Thyroid gland (tissue), 4 donors: ENCODE data around the gene FBXO47. TPM values are rescaled to one million over a fixed set of nuclear protein-coding genes. Genes with fewer than 3 reads are reported as not detected.

Source experiments
- DNase-seq, 2 donors: peaks; one replicate each; pipeline ENCODE4 v3.0.0-alpha.2; 2019
- H3K27ac ChIP-seq, 3 donors: fragments of 200-600 bp; sonication (generic); 1 replicate in 2 of 3; 2 replicates in 1 of 3; pipeline ENCODE4 v1.5.1; 2016 to 2019; ENCODE audit warnings: mild to moderate bottlenecking in 1 of 3, moderate library complexity in 1 of 3
- H3K27me3 ChIP-seq: fragments of 200-600 bp; sonication (generic); one replicate; pipeline ENCODE4 v1.5.1; 2019
- H3K36me3 ChIP-seq, 2 donors: fragments of 200-600 bp; sonication (generic); one replicate each; pipeline ENCODE4 v1.5.1; 2016 to 2019
- H3K4me1 ChIP-seq, 2 donors: fragments of 200-600 bp; sonication (generic); one replicate each; pipeline ENCODE4 v1.5.1; 2017 to 2019
- H3K4me3 ChIP-seq, 3 donors: fragments of 200-600 bp; sonication (generic); replicated peaks in 1 of 3; 1 replicate in 2 of 3; 2 replicates in 1 of 3; pipeline ENCODE4 v1.5.1; 2016; ENCODE audit warnings: mild to moderate bottlenecking in 1 of 3
- H3K9me3 ChIP-seq: fragments of 200-600 bp; sonication (generic); one replicate; pipeline ENCODE4 v1.5.1; 2017
- POLR2A ChIP-seq, 2 donors: fragments of 450-650 bp; IDR thresholded peaks; one replicate each; pipeline ENCODE4 v1.6.1; 2017; ENCODE audit warnings: antibody characterized with exemption in 2 of 2, mild to moderate bottlenecking in 2 of 2, moderate library complexity in 1 of 2
- WGBS, 2 donors: methylation state at CpG; one replicate each; pipeline ENCODE4 v1.1.5; 2017; 5-methylcytosine and 5-hydroxymethylcytosine counted together
- intact Hi-C: fragments of 100-400 bp; cut with DNase I; formaldehyde crosslinking; loops from one replicate; pipeline ENCODE4 v1.15.1; 2023
- total RNA-seq, 4 donors: library from RNA; depleted of rRNA; stranded (reverse); fragments of >200 nt; gene quantifications; one replicate each; pipeline ENCODE4 v1.2.3, GENCODE V29; 2016
- TF ChIP-seq, protein P1 (sequence below), 6 experiments: fragments of 200-600 bp in 3 of 6; fragments of 450-650 bp in 3 of 6; sonication (generic) in 3 of 6; IDR thresholded peaks; one replicate each; pipeline ENCODE4 v1.5.1; 2016 to 2019; ENCODE audit warnings: antibody characterized with exemption in 6 of 6, mild to moderate bottlenecking in 2 of 6, inconsistent platforms in 1 of 6, moderate library complexity in 1 of 6

FBXO47 gene, protein sequence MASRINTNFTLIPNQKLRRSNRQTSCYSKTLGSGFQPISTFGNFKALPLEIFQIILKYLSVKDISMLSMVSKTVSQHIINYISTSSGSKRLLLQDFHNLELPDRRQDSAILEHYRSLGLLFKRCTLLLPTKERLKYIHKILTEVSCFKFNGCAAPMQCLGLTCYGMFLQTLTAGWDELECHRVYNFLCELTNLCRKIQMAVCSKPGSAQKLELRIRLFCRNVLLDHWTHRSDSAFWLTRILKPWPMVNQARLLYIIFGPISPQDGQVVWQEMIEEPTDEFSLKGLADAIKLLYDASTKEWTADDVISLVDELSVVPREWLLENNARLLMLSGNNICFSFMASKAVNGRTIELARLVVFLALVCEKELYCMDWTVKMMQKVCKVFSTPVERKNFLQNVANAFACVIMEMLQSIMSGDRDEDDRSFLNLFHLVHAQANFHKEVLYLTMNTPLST
- total RNA-seq = not detected

DNA sequence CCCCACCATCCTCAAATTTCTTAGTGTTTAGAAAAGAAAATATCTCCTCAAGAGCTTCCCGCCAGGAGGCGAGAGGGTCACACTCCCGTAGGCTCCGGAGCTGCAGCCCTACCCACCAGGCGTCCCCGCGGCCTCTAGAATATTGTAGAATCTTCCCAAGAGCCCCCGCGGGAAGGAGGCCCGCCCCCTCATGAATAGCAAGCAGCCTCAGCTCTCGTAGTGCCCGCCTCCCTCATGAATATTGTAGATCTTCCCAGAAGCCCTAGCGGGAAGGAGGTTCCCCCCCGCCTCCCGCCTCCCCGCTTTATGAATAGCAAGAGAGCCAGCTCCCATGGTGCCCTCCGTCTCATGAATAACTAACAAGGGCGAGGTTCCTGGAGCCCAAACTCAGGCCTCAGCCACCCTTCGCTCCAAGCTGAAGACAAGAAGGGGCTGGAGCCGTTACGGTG is at the start of gene FBXO47:
TSS of gene FBXO47 (minus strand) at position 114 of the 449 bp plus-strand sequence. CDS start 4,378 bp downstream, outside the sequence.
- TF ChIP-seq, protein P1, sequence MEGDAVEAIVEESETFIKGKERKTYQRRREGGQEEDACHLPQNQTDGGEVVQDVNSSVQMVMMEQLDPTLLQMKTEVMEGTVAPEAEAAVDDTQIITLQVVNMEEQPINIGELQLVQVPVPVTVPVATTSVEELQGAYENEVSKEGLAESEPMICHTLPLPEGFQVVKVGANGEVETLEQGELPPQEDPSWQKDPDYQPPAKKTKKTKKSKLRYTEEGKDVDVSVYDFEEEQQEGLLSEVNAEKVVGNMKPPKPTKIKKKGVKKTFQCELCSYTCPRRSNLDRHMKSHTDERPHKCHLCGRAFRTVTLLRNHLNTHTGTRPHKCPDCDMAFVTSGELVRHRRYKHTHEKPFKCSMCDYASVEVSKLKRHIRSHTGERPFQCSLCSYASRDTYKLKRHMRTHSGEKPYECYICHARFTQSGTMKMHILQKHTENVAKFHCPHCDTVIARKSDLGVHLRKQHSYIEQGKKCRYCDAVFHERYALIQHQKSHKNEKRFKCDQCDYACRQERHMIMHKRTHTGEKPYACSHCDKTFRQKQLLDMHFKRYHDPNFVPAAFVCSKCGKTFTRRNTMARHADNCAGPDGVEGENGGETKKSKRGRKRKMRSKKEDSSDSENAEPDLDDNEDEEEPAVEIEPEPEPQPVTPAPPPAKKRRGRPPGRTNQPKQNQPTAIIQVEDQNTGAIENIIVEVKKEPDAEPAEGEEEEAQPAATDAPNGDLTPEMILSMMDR (IDR thresholded peaks at IDR 0.05) = peak in 2 of 6 experiments; percentile 5 to 17
- peak in 1 of 2 donors; percentile 69 for TF ChIP-seq POLR2A (IDR thresholded peaks at IDR 0.05)
- DNase-seq = peak; percentile 95 to 98
- no peaks in the 10 kb centered on the region for H3K9me3 ChIP-seq
- no peaks in the 10 kb centered on the region for H3K36me3 ChIP-seq
- peak within 1 kb of the TSS; percentile 27 to 86 (median 77) for H3K27ac ChIP-seq
- WGBS, 2 donors = 10 to 26% methylated on average over 16 to 18 of the region's 21 CpGs
- peaks cover 0 to 3% of the 10 kb centered on the region in 2 donors for H3K4me1 ChIP-seq
- no peaks in the 10 kb centered on the region for H3K27me3 ChIP-seq
- intact Hi-C loops = no loop called here
- peak within 1 kb of the TSS in 1 of 3 donors; percentile 10 for H3K4me3 ChIP-seq

DNA sequence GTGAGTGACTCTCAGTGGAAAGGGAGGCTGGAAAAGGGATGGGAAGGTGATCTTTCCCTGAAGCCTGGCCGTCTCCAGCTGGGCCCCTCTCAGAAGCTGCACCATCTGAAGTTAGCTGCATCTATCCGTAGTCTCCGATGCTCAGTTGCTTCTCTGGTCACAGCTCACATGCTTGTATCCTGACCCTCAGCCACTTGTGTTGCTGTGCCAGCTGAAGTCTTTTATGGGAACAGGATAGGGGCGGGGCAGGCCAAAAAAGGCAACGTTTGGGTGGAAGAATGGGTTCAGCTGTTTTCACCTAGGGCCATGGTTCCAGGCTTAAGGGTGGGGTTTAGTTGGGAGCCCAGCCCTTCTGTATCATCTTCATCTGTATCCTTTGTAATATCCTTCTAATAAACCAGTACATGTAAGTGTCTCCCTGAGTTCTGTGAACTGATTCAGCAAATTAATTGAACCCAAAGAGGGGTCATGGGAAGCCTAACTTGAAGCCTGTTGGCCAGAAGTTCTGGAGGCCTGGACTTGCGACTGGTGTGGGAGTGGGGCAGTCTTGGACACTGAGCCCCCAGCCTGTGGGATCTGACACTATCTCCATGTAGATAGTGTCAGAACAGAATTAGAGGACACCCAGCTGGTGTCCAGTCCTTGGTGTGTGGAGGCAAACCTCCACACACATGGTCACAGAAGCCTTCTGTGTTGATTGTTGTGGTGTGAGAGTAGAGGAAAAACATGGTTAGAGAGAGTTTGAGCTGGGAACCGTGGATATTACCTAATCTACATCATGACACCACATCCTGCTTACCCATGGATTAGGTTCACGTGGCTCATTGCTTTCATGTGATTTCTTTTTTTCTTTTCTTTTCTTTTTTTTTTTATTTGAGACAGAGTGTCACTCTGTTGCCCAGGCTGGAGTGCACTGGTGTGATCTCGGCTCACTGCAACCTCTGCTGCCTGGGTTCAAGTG is 49.3 kb upstream of the FBXO47 start:
- no peak overlapping the region for H3K4me3 ChIP-seq
- no peak for DNase-seq
- no peaks in the 10 kb centered on the region for H3K36me3 ChIP-seq
- TF ChIP-seq, protein P1 (IDR thresholded peaks at IDR 0.05) = no peak
- no peak for TF ChIP-seq POLR2A (IDR thresholded peaks at IDR 0.05)
- H3K9me3 ChIP-seq = no peaks in the 10 kb centered on the region
- H3K27ac ChIP-seq = no peak overlapping the region
- H3K27me3 ChIP-seq = no peaks in the 10 kb centered on the region
- 78% methylated on average over 9 of the region's 9 CpGs for WGBS, 2 donors
- intact Hi-C loops = no loop called here
- no peaks in the 10 kb centered on the region for H3K4me1 ChIP-seq

DNA sequence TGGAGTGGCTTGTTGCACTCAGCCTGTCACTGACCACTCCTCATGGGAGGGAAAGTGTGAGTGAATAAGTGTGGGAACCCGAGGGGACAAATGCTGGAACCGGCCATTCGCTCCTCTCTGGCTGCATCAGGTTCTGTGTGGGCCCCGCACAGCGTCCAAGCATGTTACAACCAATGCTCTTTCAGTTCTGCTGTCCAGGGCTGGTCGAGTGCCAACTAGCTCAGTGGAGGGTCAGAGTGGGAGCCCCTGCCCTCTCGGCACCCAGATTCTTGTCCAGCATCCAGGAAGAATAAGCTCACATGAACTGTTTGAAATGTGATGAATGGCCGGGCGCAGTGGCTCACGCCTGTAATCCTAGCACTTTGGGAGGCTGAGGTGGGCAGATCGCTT is 48.3 kb upstream of the FBXO47 start:
- intact Hi-C loops = no loop called here
- Histone ChIP-seq H3K4me1 (no peaks in the 10 kb centered on the region), H3K9me3 (no peaks in the 10 kb centered on the region), H3K36me3 (no peaks in the 10 kb centered on the region), H3K27me3 (no peaks in the 10 kb centered on the region), H3K27ac (no peak overlapping the region), H3K4me3 (no peak overlapping the region)
- no peak for DNase-seq
- no peak for TF ChIP-seq POLR2A (IDR thresholded peaks at IDR 0.05)
- TF ChIP-seq, protein P1 (IDR thresholded peaks at IDR 0.05) = no peak
- 86 to 89% methylated on average over 11 of the region's 11 CpGs for WGBS, 2 donors

DNA sequence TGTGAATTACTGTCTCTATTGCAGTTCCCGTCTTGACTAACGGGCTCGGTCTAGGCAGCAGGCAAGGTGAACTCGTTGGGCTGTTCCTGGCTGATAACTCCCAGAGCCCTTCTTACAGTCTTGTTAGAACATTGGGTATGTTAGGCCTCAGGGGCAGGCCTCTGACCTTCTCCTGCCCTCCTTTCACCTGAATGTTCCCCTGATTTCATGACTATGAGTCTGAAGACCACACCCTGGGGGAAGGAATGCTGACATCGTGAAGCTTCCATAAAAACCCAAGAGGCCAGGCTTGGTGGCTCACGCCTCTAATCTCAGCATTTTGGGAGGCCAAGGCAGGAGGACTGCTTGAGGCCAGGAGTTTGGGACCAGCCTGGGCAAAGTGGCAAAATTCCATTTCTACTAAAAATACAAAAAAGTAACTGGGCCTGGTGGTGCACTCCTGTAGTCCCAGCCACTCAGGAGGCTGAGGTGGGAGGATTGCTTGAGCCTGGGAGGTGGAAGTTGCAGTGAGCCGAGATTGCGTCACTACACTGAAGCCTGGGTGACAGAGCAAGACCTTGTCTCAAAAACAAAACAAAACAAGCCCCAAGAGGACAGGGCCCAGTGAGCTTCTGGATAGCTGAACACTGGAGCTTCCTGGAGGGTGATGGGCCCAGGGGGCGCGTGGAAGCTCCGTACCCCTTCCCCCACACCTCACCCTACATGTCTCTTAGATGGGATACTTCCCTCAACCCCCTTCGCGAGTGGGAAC is 47.8 kb upstream of the FBXO47 start:
- no peak overlapping the region for H3K27ac ChIP-seq
- H3K36me3 ChIP-seq = no peaks in the 10 kb centered on the region
- H3K4me3 ChIP-seq = no peak overlapping the region
- DNase-seq = no peak
- H3K4me1 ChIP-seq = no peaks in the 10 kb centered on the region
- H3K27me3 ChIP-seq = no peaks in the 10 kb centered on the region
- WGBS, 2 donors = 78 to 86% methylated on average over 13 of the region's 13 CpGs
- no peak for TF ChIP-seq POLR2A (IDR thresholded peaks at IDR 0.05)
- TF ChIP-seq, protein P1 (IDR thresholded peaks at IDR 0.05) = no peak
- intact Hi-C loops = no loop called here
- no peaks in the 10 kb centered on the region for H3K9me3 ChIP-seq
